Astrocyte (in vitro differentiated cells and primary cell): ENCODE measurements around the gene YTHDF1. TPM values are rescaled to one million over a fixed set of nuclear protein-coding genes. Genes with fewer than 3 reads are reported as not detected.

Experiments used
- DNase-seq: peaks from one replicate; pipeline ENCODE4 v3.0.0-alpha.2; 2010; ENCODE audit warnings: low read depth
- FAIRE-seq: peaks from 2 replicates; lab custom pipeline; 2011; peaks lifted over from hg19 to GRCh38; lab: Jason Lieb, UNC
- H2AFZ ChIP-seq: 2 replicates; pipeline ENCODE4 v1.6.0; 2012; ENCODE audit warnings: low read depth, low read length, inconsistent platforms
- H3K27ac ChIP-seq: 2 replicates; pipeline ENCODE4 v1.5.1; 2011; ENCODE audit warnings: low read depth, low read length, inconsistent platforms
- H3K27me3 ChIP-seq: 2 replicates; pipeline ENCODE4 v1.6.0; 2011; ENCODE audit warnings: low read length, inconsistent platforms; ENCODE audit not compliant: insufficient read depth
- H3K36me3 ChIP-seq: 2 replicates; pipeline ENCODE4 v1.5.1; 2011; ENCODE audit warnings: low read length, inconsistent platforms; ENCODE audit not compliant: insufficient read depth
- H3K4me1 ChIP-seq: 2 replicates; pipeline ENCODE4 v1.5.1; 2011; ENCODE audit warnings: low read length, inconsistent platforms; ENCODE audit not compliant: insufficient read depth
- H3K4me2 ChIP-seq: 2 replicates; pipeline ENCODE4 v1.6.0; 2012; ENCODE audit warnings: low read length, inconsistent platforms
- H3K4me3 ChIP-seq: 2 replicates; pipeline ENCODE4 v1.5.1; 2011; ENCODE audit warnings: low read depth, mild to moderate bottlenecking, low read length, inconsistent platforms; ENCODE audit not compliant: insufficient read depth
- H3K79me2 ChIP-seq: 2 replicates; pipeline ENCODE4 v1.6.0; 2012; ENCODE audit warnings: mild to moderate bottlenecking, low read length, inconsistent platforms; ENCODE audit not compliant: insufficient read depth
- H3K9ac ChIP-seq: 2 replicates; pipeline ENCODE4 v1.6.0; 2012; ENCODE audit warnings: mild to moderate bottlenecking, low read length, inconsistent platforms
- H3K9me3 ChIP-seq: 2 replicates; pipeline ENCODE4 v1.5.1; 2012; ENCODE audit warnings: low read depth, mild to moderate bottlenecking, low read length, inconsistent platforms; ENCODE audit not compliant: insufficient read depth
- H4K20me1 ChIP-seq: 2 replicates; pipeline ENCODE4 v1.6.0; 2012; ENCODE audit warnings: low read length, inconsistent platforms; ENCODE audit not compliant: insufficient read depth
- H3K27ac Mint-ChIP-seq: one replicate; pipeline ENCODE4 v1.8.0; 2021; ENCODE audit warnings: mild to moderate bottlenecking, mixed read lengths; ENCODE audit not compliant: unreplicated experiment
- H3K27me3 Mint-ChIP-seq: one replicate; pipeline ENCODE4 v1.8.0; 2021; ENCODE audit warnings: low read depth, mixed read lengths; ENCODE audit not compliant: unreplicated experiment
- H3K36me3 Mint-ChIP-seq: one replicate; pipeline ENCODE4 v1.8.0; 2021; ENCODE audit warnings: low read depth, mixed read lengths; ENCODE audit not compliant: unreplicated experiment
- H3K4me1 Mint-ChIP-seq: one replicate; pipeline ENCODE4 v1.8.0; 2021; ENCODE audit warnings: low read depth, mixed read lengths; ENCODE audit not compliant: unreplicated experiment
- H3K4me3 Mint-ChIP-seq: one replicate; pipeline ENCODE4 v1.8.0; 2021; ENCODE audit warnings: mild to moderate bottlenecking, moderate library complexity, mixed read lengths; ENCODE audit not compliant: unreplicated experiment
- H3K9me3 Mint-ChIP-seq: one replicate; pipeline ENCODE4 v1.8.0; 2021; ENCODE audit warnings: mild to moderate bottlenecking, mixed read lengths; ENCODE audit not compliant: unreplicated experiment
- CTCF ChIP-seq: IDR thresholded peaks from 2 replicates; pipeline ENCODE4 v1.5.1; 2011; ENCODE audit warnings: low read depth, mild to moderate bottlenecking, inconsistent platforms, low read length, moderate library complexity; ENCODE audit not compliant: insufficient read depth
- EZH2 ChIP-seq: IDR thresholded peaks from 2 replicates; pipeline ENCODE4 v1.6.1; 2012; ENCODE audit warnings: mild to moderate bottlenecking, low read length, inconsistent platforms; ENCODE audit not compliant: insufficient read depth
- total RNA-seq: library from RNA; stranded (reverse); gene quantifications from 2 replicates; pipeline ENCODE4 v1.2.1, GENCODE V29; 2021

Gene YTHDF1
- total RNA-seq, 1 donor from 2014 or later, result 107 TPM

GRCh38 chr20:63254606-63255384, 38.9 kb upstream of the YTHDF1 start:
- Histone ChIP-seq H2AFZ (no peak overlapping the region), H3K27ac (no peak overlapping the region), H3K9ac (peak overlapping the region; percentile 23), H3K79me2 (no peaks in the 10 kb centered on the region), H3K4me3 (no peak overlapping the region), H3K27me3 (peaks cover 28% of the 10 kb centered on the region), H3K36me3 (no peaks in the 10 kb centered on the region), H3K9me3 (no peaks in the 10 kb centered on the region), H3K4me2 (peak overlapping the region; percentile 50), H3K4me1 (peaks cover 6% of the 10 kb centered on the region), H4K20me1 (peaks cover 6% of the 10 kb centered on the region)
- TF ChIP-seq CTCF (no peak), EZH2 (peak; percentile 76)
- Mint-ChIP-seq H3K9me3 (peaks cover 11% of the 10 kb centered on the region), H3K27me3 (peaks cover 6% of the 10 kb centered on the region), H3K36me3 (peaks cover 25% of the 10 kb centered on the region), H3K4me1 (peaks cover 40% of the 10 kb centered on the region), H3K4me3 (peak overlapping the region; percentile 83), H3K27ac (peak overlapping the region; percentile 53)
- FAIRE-seq, result no peak
- DNase-seq, result no peak

GRCh38 chr20:63254232-63254605, 38.3 kb upstream of the YTHDF1 start, which contains the start of gene NKAIN4:
NKAIN4 (minus strand) TSS chr20:63254463; CDS start chr20:63254450, 13 bp downstream.
- TF ChIP-seq CTCF, result no peak
- peak; percentile 8 for TF ChIP-seq EZH2
- Mint-ChIP-seq H3K27ac (peak within 1 kb of the TSS; percentile 84), H3K9me3 (peaks cover 9% of the 10 kb centered on the region), H3K27me3 (peaks cover 6% of the 10 kb centered on the region), H3K36me3 (peaks cover 28% of the 10 kb centered on the region), H3K4me1 (peaks cover 42% of the 10 kb centered on the region), H3K4me3 (peak within 1 kb of the TSS; percentile 93)
- H3K4me1 ChIP-seq, result peaks cover 6% of the 10 kb centered on the region
- H3K27ac ChIP-seq, result no peak within 1 kb of the TSS
- peaks cover 6% of the 10 kb centered on the region for H4K20me1 ChIP-seq
- no peaks in the 10 kb centered on the region for H3K9me3 ChIP-seq
- H3K9ac ChIP-seq, result peak within 1 kb of the TSS; percentile 23
- peaks cover 28% of the 10 kb centered on the region for H3K27me3 ChIP-seq
- no peaks in the 10 kb centered on the region for H3K36me3 ChIP-seq
- H2AFZ ChIP-seq, result no peak within 1 kb of the TSS
- FAIRE-seq, result no peak
- DNase-seq, result no peak
- H3K4me2 ChIP-seq, result peak within 1 kb of the TSS; percentile 75
- no peak within 1 kb of the TSS for H3K4me3 ChIP-seq
- no peaks in the 10 kb centered on the region for H3K79me2 ChIP-seq
